GM21786 (cell line): ENCODE measurements around the gene APOL3.
"Not testable (repeated sequence)": the region's sequence is repeated elsewhere in the genome, so short reads cannot be mapped to it uniquely, and the experiment has no call there.

Experiments used
- ATAC-seq: cut with Tn5 transposase; IDR thresholded peaks from one replicate; pipeline ENCODE4 v1.9.1; 2021; ENCODE audit not compliant: unreplicated experiment

The APOL3 gene

GRCh38 chr22:36104435-36104834 lies 56.1 kb downstream of the APOL3 start:
- ATAC-seq = no peak

- ATAC-seq = no peak
Measured at GRCh38 chr22:36103891-36104290, 56.7 kb downstream of the APOL3 start.

DNA sequence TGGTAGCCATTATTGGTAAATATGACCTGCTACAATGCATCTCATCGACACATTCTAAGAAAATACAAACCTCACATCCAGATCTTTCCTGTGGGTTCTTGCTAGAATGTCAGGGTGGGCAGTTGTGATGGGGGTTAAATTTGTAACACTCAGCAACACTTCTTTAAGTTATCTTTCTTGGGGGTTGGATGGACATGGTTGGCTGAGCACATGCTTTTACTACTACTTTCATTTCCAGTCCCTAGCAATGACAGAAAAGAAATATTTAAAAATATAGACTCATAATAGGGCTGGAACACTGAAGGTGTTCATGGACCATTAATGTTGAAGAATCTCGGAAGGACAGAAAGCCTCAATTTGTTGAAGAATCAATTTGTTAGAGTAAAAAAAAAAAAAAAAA lies 57.6 kb downstream of the APOL3 start:
- ATAC-seq = no peak

- no peak for ATAC-seq
Measured at GRCh38 chr22:36101756-36102155, 58.8 kb downstream of the APOL3 start.

GRCh38 chr22:36100908-36101307 lies 59.6 kb downstream of the APOL3 start:
- not testable (repeated sequence) for ATAC-seq

DNA sequence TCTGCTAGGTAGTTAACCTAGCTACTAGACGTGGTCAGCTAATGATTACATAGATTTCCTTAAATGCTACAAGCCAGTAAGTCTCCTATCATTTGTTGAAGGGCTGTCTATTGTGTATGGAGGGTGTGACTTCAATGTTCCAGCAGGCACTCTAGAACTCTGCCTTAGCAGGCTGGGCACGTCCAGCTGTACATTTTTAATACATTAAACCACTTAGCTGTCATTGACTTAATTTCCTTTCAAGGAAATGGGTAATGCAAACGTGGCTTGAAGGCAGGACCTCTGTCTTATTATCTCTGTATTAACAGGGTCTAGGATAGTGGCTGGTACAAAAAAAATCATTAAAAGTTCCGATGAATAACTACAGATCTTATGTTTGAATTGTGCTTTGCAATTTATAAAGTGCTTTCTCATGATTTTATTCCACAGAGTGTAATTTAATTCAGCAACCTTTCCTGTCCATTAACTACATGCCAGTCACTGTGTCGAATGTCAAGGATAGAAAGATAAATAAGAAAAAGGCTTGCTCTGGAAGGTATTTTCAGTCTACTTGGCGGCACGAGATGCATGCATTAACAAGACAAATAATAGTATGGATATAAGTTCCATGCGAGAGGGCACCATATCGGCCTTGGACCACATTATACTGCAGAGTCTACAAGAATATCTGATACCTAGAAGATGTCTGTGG lies 60.3 kb downstream of the APOL3 start:
- ATAC-seq = no peak

- not testable (repeated sequence) for ATAC-seq
Measured at GRCh38 chr22:36099561-36099960, 61.0 kb downstream of the APOL3 start.

- ATAC-seq = no peak
Measured at GRCh38 chr22:36097880-36098279, 62.7 kb downstream of the APOL3 start.

- not testable (repeated sequence) for ATAC-seq
Measured at GRCh38 chr22:36090772-36091171, 69.8 kb downstream of the APOL3 start.
